HCT116 (cell line): Measurements from ENCODE around the gene CCDC121. TPM values are rescaled to one million over a fixed set of nuclear protein-coding genes. Genes with fewer than 3 reads are reported as not detected.

Experiments
- ATAC-seq: fragments of 200-7000 bp; cut with Tn5 transposase; 2 replicates; pipeline ENCODE4 v1.9.1; 2020; ENCODE audit warnings: mild to moderate bottlenecking, moderate library complexity
- BruUV-seq: library from RNA; stranded (reverse); fragments of 400-500 nt; replicated peaks from 2 replicates; lab custom pipeline; 2021; lab: Mats Ljungman, UMichigan
- CTCF ChIA-PET: fragments of 300-600 bp; sonication (Branson Sonifier 250); formaldehyde crosslinking; loops from one replicate; lab custom pipeline; 2021; ENCODE audit warnings: antibody characterized with exemption; lab: Charles Lee
- POLR2A ChIA-PET: fragments of 300-600, 350-600 bp; sonication (Branson Sonifier 250); formaldehyde crosslinking; loops from one replicate; lab custom pipeline; 2021; ENCODE audit warnings: antibody characterized with exemption; lab: Charles Lee
- RAD21 ChIA-PET, 2 experiments: fragments of 300-600 bp; sonication (Branson Sonifier 250); formaldehyde crosslinking; loops; one replicate each; lab custom pipeline; 2023; ENCODE audit warnings: low total read pairs in 2 of 2; ENCODE audit not compliant: uncharacterized antibody in 2 of 2, unreplicated experiment in 2 of 2, low non-redundant PET in 1 of 2; lab: Charles Lee
- DNase-seq: peaks from one replicate; pipeline ENCODE4 v3.0.0-alpha.2; 2010; ENCODE audit warnings: low read depth, low spot score
- H2AFZ ChIP-seq: fragments of 200-600 bp; shearing (Covaris generic), sonication (generic); 2 replicates; pipeline ENCODE4 v1.6.1; 2017; ENCODE audit warnings: low read depth, mixed run types, mixed read lengths, antibody characterized with exemption, low read length; ENCODE audit not compliant: poor library complexity, severe bottlenecking
- H3K27ac ChIP-seq: 2 replicates; pipeline ENCODE4 v1.5.1; 2012; ENCODE audit warnings: low read depth, low read length
- H3K27me3 ChIP-seq: fragments of 200-600 bp; sonication (generic); 2 replicates; pipeline ENCODE4 v1.6.1; 2016; ENCODE audit warnings: mixed run types, low read length, mixed read lengths; ENCODE audit not compliant: insufficient read depth
- H3K36me3 ChIP-seq, 2 experiments: fragments of 200-500 bp in 1 of 2; fragments of 200-600 bp in 1 of 2; sonication (Bioruptor generic) in 1 of 2; sonication (generic) in 1 of 2; 2 replicates each; pipeline versions ENCODE4 v1.5.1 to v1.6.1; 2014 to 2016; ENCODE audit warnings: low read length in 2 of 2, inconsistent platforms in 1 of 2, mixed read lengths in 1 of 2, mixed run types in 1 of 2; ENCODE audit not compliant: insufficient read depth in 2 of 2, control insufficient read depth in 1 of 2
- H3K4me1 ChIP-seq, 2 experiments: fragments of 200-600 bp in 1 of 2; sonication (generic) in 1 of 2; 2 replicates each; pipeline versions ENCODE4 v1.5.1 to v1.6.1; 2012 to 2017; ENCODE audit warnings: low read length in 2 of 2, inconsistent platforms in 1 of 2, mild to moderate bottlenecking in 1 of 2, mixed read lengths in 1 of 2, mixed run types in 1 of 2, moderate library complexity in 1 of 2; ENCODE audit not compliant: insufficient read depth in 2 of 2, control insufficient read depth in 1 of 2
- H3K4me2 ChIP-seq: fragments of 200-600 bp; sonication (generic); 2 replicates; pipeline ENCODE4 v1.6.1; 2017; ENCODE audit warnings: mixed run types, low read length, mixed read lengths
- H3K4me3 ChIP-seq, 2 experiments: fragments of 200-600 bp in 1 of 2; sonication (generic) in 1 of 2; replicated peaks in 1 of 2; 2 replicates each; pipeline ENCODE4 v1.5.1; 2011 to 2016; ENCODE audit warnings: low read length in 2 of 2, control low read depth in 1 of 2, low read depth in 1 of 2, mild to moderate bottlenecking in 1 of 2, mixed read lengths in 1 of 2, mixed run types in 1 of 2
- H3K79me2 ChIP-seq: fragments of 200-600 bp; sonication (generic); 2 replicates; pipeline ENCODE4 v1.6.1; 2017; ENCODE audit warnings: mild to moderate bottlenecking, mixed run types, low read length, moderate library complexity, mixed read lengths; ENCODE audit not compliant: insufficient read depth
- H3K9ac ChIP-seq: fragments of 200-600 bp; sonication (generic); 2 replicates; pipeline ENCODE4 v1.6.1; 2016; ENCODE audit warnings: low read length, mixed read lengths
- H3K9me2 ChIP-seq: fragments of 200-600 bp; sonication (generic), shearing (Covaris generic); 2 replicates; pipeline ENCODE4 v1.6.1; 2017; ENCODE audit warnings: mixed run types, mild to moderate bottlenecking, moderate library complexity; ENCODE audit not compliant: insufficient read depth
- H3K9me3 ChIP-seq, 2 experiments: fragments of 200-500 bp in 1 of 2; fragments of 200-600 bp in 1 of 2; sonication (Bioruptor generic) in 1 of 2; sonication (generic) in 1 of 2; 2 replicates each; pipeline ENCODE4 v1.6.1; 2014 to 2017; ENCODE audit warnings: low read length in 2 of 2, mixed read lengths in 2 of 2, inconsistent platforms in 1 of 2, low read depth in 1 of 2, mild to moderate bottlenecking in 1 of 2, mixed run types in 1 of 2, moderate library complexity in 1 of 2; ENCODE audit not compliant: control insufficient read depth in 1 of 2, insufficient read depth in 1 of 2
- H4K20me1 ChIP-seq: fragments of 200-600 bp; sonication (generic), shearing (Covaris generic); 2 replicates; pipeline ENCODE4 v1.6.1; 2017; ENCODE audit warnings: mixed run types, mild to moderate bottlenecking, moderate library complexity; ENCODE audit not compliant: insufficient read depth
- ELF1 ChIP-seq: IDR thresholded peaks from 2 replicates; pipeline ENCODE4 v1.6.1; 2012; ENCODE audit warnings: low read depth, borderline replicate concordance
- EZH2phosphoT487 ChIP-seq: fragments of 200-600 bp; IDR thresholded peaks from 2 replicates; pipeline ENCODE4 v1.6.1; 2018; ENCODE audit warnings: antibody characterized with exemption, borderline replicate concordance
- FOSL1 ChIP-seq: IDR thresholded peaks from 2 replicates; pipeline ENCODE4 v1.6.1; 2012; ENCODE audit warnings: low read depth
- POLR2AphosphoS5 ChIP-seq: IDR thresholded peaks from 2 replicates; pipeline ENCODE4 v1.6.1; 2011; ENCODE audit warnings: mild to moderate bottlenecking, low read depth, low read length, moderate library complexity
- RAD21 ChIP-seq: IDR thresholded peaks from 2 replicates; pipeline ENCODE4 v1.6.1; 2012; ENCODE audit warnings: low read depth, mild to moderate bottlenecking
- SIN3A ChIP-seq: IDR thresholded peaks from 2 replicates; pipeline ENCODE4 v1.6.1; 2012; ENCODE audit warnings: low read depth
- SP1 ChIP-seq: IDR thresholded peaks from 2 replicates; pipeline ENCODE4 v1.6.1; 2012; ENCODE audit warnings: low read depth
- YY1 ChIP-seq: IDR thresholded peaks from 2 replicates; pipeline ENCODE4 v1.6.1; 2011; ENCODE audit warnings: low read length, low read depth, moderate library complexity, mild to moderate bottlenecking; ENCODE audit not compliant: insufficient replicate concordance; ENCODE audit errors: extremely low read depth
- ZFX ChIP-seq: fragments of 450-650 bp; IDR thresholded peaks from 2 replicates; pipeline ENCODE4 v1.6.1; 2017
- intact Hi-C: fragments of 100-400 bp; cut with micrococcal nuclease; formaldehyde crosslinking; loops from 2 replicates; pipeline ENCODE4 v1.10.0; 2022
- total RNA-seq: library from RNA; stranded (reverse); gene quantifications from one replicate; pipeline ENCODE4 v1.2.1, GENCODE V29; 2021; ENCODE audit not compliant: unreplicated experiment
- TF ChIP-seq, protein P1 (sequence below): IDR thresholded peaks from 2 replicates; pipeline ENCODE4 v1.6.1; 2012
- TF ChIP-seq, protein P2 (sequence below): IDR thresholded peaks from 2 replicates; pipeline ENCODE4 v1.6.1; 2012; ENCODE audit warnings: low read depth
- TF ChIP-seq, protein P3 (sequence below): IDR thresholded peaks from 2 replicates; pipeline ENCODE4 v1.6.1; 2012
- TF ChIP-seq, protein P4 (sequence below), 3 experiments: fragments of 200-600 bp in 1 of 3; sonication (generic) in 1 of 3; IDR thresholded peaks in 2 of 3; conservative IDR thresholded peaks in 1 of 3; 2 replicates each; pipeline ENCODE4 v1.5.1; 2012 to 2017; ENCODE audit warnings: low read depth in 2 of 3, low read length in 2 of 3, antibody characterized with exemption in 1 of 3, borderline replicate concordance in 1 of 3, control low read depth in 1 of 3, mild to moderate bottlenecking in 1 of 3, mixed read lengths in 1 of 3, mixed run types in 1 of 3, moderate library complexity in 1 of 3; ENCODE audit not compliant: insufficient read depth in 1 of 3

Gene CCDC121
- total RNA-seq, 1 experiment from 2014 or later, result 2.1 TPM

DNA sequence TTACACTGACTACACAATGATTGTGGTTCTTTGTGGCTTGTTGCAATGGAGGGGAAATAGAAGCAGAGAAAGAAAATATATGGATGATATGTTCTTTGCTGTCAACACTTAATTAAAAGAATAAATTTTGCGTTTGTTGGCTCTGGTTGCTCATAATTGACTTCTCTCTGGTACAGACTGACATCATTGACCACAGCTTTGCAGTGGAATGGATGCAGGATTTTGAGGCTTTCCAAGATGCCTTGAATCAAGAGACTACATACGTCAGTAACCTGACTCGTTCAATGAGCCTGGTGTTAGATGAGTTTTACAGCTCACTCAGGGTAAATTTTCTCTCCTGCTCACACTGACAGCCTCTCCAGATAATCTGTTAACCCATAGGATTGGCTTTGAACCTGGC is 9.9 kb upstream of the CCDC121 start (continued):
- no peak for TF ChIP-seq FOSL1
- TF ChIP-seq ELF1, result no peak
- TF ChIP-seq SP1, result no peak

DNA sequence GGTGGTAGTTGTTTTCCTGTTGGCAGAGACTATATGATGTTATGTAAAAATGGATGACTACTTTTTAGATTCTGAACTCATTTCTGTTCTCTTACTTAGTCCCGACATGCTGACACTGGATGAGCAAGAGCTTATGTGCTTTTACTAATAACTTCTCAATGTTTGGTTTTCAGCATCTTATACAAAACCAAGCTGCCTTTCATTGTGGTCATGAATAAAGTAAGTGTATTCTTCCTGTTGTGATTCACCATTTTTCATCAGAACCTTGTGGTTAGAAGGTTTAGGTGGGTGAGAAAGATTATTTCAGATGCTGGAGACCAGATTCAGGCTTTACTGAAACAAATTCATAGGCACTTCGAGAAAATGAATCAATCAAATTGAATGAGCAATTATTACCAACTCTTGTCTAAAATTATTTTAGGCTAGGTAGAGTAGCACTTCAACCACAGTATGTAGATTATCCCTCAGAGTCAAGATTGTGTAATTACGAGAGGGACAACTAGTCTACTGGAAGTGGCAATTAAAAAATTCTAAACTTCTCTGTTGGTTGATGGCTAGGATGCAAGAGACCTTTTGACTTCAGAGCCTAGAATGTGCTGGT is 9.3 kb upstream of the CCDC121 start:
- intact Hi-C loops, result no loop called here
- Histone ChIP-seq H3K4me3 (no peak overlapping the region), H3K27me3 (no peaks in the 10 kb centered on the region), H4K20me1 (no peaks in the 10 kb centered on the region), H2AFZ (no peak overlapping the region), H3K9me2 (no peaks in the 10 kb centered on the region), H3K4me2 (no peak overlapping the region), H3K9ac (no peak overlapping the region), H3K9me3 (no peaks in the 10 kb centered on the region), H3K36me3 (peaks cover 47 to 54% of the 10 kb centered on the region in 2 experiments; a peak in 3 of 4 replicates), H3K4me1 (no peaks in the 10 kb centered on the region), H3K79me2 (no peaks in the 10 kb centered on the region; the same call in none of the 2 replicates), H3K27ac (no peak overlapping the region)
- no peak for DNase-seq
- CTCF ChIA-PET, result no interaction called here
- TF ChIP-seq POLR2AphosphoS5 (no peak), EZH2phosphoT487 (no peak), ZFX (no peak), RAD21 (no peak), YY1 (no peak), SIN3A (no peak)
- TF ChIP-seq, protein P1, sequence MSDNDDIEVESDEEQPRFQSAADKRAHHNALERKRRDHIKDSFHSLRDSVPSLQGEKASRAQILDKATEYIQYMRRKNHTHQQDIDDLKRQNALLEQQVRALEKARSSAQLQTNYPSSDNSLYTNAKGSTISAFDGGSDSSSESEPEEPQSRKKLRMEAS, result no peak
- TF ChIP-seq, protein P2, sequence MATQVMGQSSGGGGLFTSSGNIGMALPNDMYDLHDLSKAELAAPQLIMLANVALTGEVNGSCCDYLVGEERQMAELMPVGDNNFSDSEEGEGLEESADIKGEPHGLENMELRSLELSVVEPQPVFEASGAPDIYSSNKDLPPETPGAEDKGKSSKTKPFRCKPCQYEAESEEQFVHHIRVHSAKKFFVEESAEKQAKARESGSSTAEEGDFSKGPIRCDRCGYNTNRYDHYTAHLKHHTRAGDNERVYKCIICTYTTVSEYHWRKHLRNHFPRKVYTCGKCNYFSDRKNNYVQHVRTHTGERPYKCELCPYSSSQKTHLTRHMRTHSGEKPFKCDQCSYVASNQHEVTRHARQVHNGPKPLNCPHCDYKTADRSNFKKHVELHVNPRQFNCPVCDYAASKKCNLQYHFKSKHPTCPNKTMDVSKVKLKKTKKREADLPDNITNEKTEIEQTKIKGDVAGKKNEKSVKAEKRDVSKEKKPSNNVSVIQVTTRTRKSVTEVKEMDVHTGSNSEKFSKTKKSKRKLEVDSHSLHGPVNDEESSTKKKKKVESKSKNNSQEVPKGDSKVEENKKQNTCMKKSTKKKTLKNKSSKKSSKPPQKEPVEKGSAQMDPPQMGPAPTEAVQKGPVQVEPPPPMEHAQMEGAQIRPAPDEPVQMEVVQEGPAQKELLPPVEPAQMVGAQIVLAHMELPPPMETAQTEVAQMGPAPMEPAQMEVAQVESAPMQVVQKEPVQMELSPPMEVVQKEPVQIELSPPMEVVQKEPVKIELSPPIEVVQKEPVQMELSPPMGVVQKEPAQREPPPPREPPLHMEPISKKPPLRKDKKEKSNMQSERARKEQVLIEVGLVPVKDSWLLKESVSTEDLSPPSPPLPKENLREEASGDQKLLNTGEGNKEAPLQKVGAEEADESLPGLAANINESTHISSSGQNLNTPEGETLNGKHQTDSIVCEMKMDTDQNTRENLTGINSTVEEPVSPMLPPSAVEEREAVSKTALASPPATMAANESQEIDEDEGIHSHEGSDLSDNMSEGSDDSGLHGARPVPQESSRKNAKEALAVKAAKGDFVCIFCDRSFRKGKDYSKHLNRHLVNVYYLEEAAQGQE, result no peak
- TF ChIP-seq, protein P3, sequence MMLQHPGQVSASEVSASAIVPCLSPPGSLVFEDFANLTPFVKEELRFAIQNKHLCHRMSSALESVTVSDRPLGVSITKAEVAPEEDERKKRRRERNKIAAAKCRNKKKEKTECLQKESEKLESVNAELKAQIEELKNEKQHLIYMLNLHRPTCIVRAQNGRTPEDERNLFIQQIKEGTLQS, result no peak
- TF ChIP-seq, protein P4, sequence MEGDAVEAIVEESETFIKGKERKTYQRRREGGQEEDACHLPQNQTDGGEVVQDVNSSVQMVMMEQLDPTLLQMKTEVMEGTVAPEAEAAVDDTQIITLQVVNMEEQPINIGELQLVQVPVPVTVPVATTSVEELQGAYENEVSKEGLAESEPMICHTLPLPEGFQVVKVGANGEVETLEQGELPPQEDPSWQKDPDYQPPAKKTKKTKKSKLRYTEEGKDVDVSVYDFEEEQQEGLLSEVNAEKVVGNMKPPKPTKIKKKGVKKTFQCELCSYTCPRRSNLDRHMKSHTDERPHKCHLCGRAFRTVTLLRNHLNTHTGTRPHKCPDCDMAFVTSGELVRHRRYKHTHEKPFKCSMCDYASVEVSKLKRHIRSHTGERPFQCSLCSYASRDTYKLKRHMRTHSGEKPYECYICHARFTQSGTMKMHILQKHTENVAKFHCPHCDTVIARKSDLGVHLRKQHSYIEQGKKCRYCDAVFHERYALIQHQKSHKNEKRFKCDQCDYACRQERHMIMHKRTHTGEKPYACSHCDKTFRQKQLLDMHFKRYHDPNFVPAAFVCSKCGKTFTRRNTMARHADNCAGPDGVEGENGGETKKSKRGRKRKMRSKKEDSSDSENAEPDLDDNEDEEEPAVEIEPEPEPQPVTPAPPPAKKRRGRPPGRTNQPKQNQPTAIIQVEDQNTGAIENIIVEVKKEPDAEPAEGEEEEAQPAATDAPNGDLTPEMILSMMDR (IDR thresholded peaks at IDR 0.05 in 2 of 3, conservative IDR thresholded peaks at IDR 0.05 in 1 of 3; ENCODE audit: borderline replicate concordance in 1 of 3, insufficient read depth in 1 of 3, low read depth in 2 of 3, low read length in 2 of 3), result no peak
- RAD21 ChIA-PET, result no interaction called here
- no peak for ATAC-seq
- BruUV-seq, result no TSS peak
- POLR2A ChIA-PET, result no interaction called here
